Esophagus (tissue), 2 donors: ENCODE data around the gene ALOX15B. TPM values are rescaled to one million over a fixed set of nuclear protein-coding genes. Genes with fewer than 3 reads are reported as not detected.

Experiments
- H3K27ac ChIP-seq, 2 donors: one replicate each; pipeline ENCODE4 v1.5.1; 2013; ENCODE audit warnings: low read depth in 2 of 2, mild to moderate bottlenecking in 2 of 2, inconsistent platforms in 1 of 2, low read length in 1 of 2, moderate library complexity in 1 of 2
- H3K27me3 ChIP-seq, 2 donors: one replicate each; pipeline ENCODE4 v1.6.1; 2013; ENCODE audit warnings: low read length in 2 of 2, control low read depth in 1 of 2, mild to moderate bottlenecking in 1 of 2; ENCODE audit not compliant: insufficient read depth in 2 of 2, control insufficient read depth in 1 of 2
- H3K36me3 ChIP-seq, 2 donors: one replicate each; pipeline ENCODE4 v1.6.1; 2013; ENCODE audit warnings: low read length in 1 of 2; ENCODE audit not compliant: control insufficient read depth in 2 of 2, insufficient read depth in 2 of 2
- H3K4me1 ChIP-seq, 2 donors: one replicate each; pipeline ENCODE4 v1.6.1; 2013; ENCODE audit warnings: low read length in 1 of 2; ENCODE audit not compliant: control insufficient read depth in 2 of 2, insufficient read depth in 2 of 2
- H3K4me3 ChIP-seq, 2 donors: one replicate each; pipeline ENCODE4 v1.5.1; 2013; ENCODE audit warnings: low read length in 2 of 2, mild to moderate bottlenecking in 2 of 2, low read depth in 1 of 2, moderate library complexity in 1 of 2
- H3K9me3 ChIP-seq, 2 donors: one replicate each; pipeline ENCODE4 v1.6.1; 2013; ENCODE audit warnings: mild to moderate bottlenecking in 2 of 2, low read depth in 1 of 2, low read length in 1 of 2, moderate library complexity in 1 of 2; ENCODE audit not compliant: control insufficient read depth in 2 of 2, insufficient read depth in 1 of 2
- WGBS, 2 donors: extraction: QIAGEN DNeasy Blood & Tissue Kit; methylation state at CpG; one replicate each; pipeline ENCODE4 v1.1.7; 2013; 5-methylcytosine and 5-hydroxymethylcytosine counted together
- polyA plus RNA-seq, 2 donors: library from polyadenylated mRNA; stranded (reverse); fragments of 200-250 nt; gene quantifications; one replicate each; pipeline ENCODE4 v1.2.3, GENCODE V29; 2013
- donor health status: healthy with polysubstance abuse.
- donor health status: Bipolar disorder and iron deficiency.

Gene ALOX15B
- polyA plus RNA-seq, 2 donors: 22.8 to 24.7 TPM

DNA sequence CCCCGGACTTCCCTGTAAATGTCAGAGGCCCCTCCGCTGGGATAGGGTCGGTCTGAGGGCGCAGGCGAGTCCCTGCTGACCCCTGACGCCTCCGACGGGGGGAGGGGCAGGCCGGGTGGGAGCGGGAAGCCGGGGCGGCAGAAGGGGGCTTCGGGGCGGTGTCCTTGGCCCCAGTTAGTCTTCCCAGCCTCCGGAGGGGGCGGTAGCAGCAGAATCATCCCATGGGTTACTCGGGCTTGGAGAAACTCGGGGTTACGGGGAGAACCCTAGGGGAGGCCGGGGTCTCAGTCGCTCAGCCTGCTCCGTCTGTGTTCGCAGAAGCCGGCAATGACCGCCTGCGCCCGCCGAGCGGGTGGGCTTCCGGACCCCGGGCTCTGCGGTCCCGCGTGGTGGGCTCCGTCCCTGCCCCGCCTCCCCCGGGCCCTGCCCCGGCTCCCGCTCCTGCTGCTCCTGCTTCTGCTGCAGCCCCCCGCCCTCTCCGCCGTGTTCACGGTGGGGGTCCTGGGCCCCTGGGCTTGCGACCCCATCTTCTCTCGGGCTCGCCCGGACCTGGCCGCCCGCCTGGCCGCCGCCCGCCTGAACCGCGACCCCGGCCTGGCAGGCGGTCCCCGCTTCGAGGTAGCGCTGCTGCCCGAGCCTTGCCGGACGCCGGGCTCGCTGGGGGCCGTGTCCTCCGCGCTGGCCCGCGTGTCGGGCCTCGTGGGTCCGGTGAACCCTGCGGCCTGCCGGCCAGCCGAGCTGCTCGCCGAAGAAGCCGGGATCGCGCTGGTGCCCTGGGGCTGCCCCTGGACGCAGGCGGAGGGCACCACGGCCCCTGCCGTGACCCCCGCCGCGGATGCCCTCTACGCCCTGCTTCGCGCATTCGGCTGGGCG lies 35.9 kb upstream of the ALOX15B start:
- Histone ChIP-seq H3K27me3 (peaks cover 0 to 12% of the 10 kb centered on the region in 2 donors), H3K4me3 (peak overlapping the region; percentile 6 to 12)

DNA sequence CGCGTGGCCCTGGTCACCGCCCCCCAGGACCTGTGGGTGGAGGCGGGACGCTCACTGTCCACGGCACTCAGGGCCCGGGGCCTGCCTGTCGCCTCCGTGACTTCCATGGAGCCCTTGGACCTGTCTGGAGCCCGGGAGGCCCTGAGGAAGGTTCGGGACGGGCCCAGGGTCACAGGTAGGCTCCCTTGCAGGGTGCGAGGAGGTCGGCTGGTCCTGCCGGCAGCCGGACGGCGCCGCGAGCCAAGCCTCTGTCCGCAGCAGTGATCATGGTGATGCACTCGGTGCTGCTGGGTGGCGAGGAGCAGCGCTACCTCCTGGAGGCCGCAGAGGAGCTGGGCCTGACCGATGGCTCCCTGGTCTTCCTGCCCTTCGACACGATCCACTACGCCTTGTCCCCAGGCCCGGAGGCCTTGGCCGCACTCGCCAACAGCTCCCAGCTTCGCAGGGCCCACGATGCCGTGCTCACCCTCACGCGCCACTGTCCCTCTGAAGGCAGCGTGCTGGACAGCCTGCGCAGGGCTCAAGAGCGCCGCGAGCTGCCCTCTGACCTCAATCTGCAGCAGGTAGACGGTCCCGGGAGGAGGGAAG lies 35.2 kb upstream of the ALOX15B start:
- 56 to 66% methylated on average over 34 to 44 of the region's 44 CpGs for WGBS, 2 donors
- peaks cover 0 to 11% of the 10 kb centered on the region in 2 donors for H3K4me1 ChIP-seq
- no peak overlapping the region for H3K27ac ChIP-seq
- no peaks in the 10 kb centered on the region for H3K9me3 ChIP-seq
- peak overlapping the region in 1 of 2 donors; percentile 6 for H3K4me3 ChIP-seq
- H3K27me3 ChIP-seq: peaks cover 0 to 12% of the 10 kb centered on the region in 2 donors
- no peaks in the 10 kb centered on the region for H3K36me3 ChIP-seq

More for the DNA sequence above, 35.9 kb upstream of the ALOX15B start:
- H3K36me3 ChIP-seq: no peaks in the 10 kb centered on the region
- H3K27ac ChIP-seq: no peak overlapping the region
- peaks cover 0 to 11% of the 10 kb centered on the region in 2 donors for H3K4me1 ChIP-seq
- 10% methylated on average over 74 to 92 of the region's 92 CpGs for WGBS, 2 donors
- H3K9me3 ChIP-seq: no peaks in the 10 kb centered on the region

DNA sequence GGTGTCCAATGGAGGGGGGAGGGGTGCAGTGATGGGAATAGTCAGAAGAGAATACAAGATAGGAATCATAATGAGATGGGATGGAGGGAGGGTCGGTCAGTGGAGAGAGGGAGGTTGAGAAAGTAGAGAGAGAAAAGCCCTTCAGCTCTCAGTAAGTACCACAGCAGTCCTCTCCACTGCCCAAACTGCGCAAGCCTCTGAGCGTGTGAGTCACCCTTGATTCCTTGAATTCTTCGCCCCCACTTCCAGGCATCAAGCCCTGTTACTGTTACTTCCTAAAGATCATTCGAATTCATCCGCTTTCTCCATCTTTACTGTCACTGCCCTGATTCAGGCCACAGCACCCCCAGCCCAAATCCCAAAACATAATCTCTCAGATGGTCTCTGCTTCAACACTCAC lies 34.0 kb upstream of the ALOX15B start:
- H3K27me3 ChIP-seq: peaks cover 0 to 12% of the 10 kb centered on the region in 2 donors

DNA sequence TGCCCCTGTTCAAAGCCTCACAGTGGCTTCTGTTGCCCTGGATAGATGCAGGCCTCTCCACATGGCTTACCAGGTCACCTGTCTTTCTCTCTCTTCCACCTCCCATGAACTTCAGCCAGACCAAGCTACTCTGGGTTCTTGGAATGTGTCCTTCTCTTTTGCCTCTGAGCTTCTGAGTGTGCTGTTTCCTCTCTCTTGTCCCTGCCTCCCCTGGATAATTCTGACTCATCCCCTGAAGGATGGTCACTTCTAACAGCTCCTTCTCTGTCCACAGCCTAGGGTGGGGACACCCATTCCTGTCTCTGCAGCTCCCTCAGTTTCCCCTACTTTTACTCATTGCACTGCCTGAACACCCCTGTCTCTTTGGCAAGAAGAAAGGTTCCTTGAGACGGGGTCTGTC lies 33.5 kb upstream of the ALOX15B start:
- peaks cover 0 to 12% of the 10 kb centered on the region in 2 donors for H3K27me3 ChIP-seq
- 91 to 94% methylated on average over 1 of the region's 1 CpG for WGBS, 2 donors
- peaks cover 0 to 11% of the 10 kb centered on the region in 2 donors for H3K4me1 ChIP-seq
- no peak overlapping the region for H3K4me3 ChIP-seq
- no peaks in the 10 kb centered on the region for H3K9me3 ChIP-seq
- H3K27ac ChIP-seq: no peak overlapping the region
- no peaks in the 10 kb centered on the region for H3K36me3 ChIP-seq

More for the DNA sequence above, 34.0 kb upstream of the ALOX15B start:
- Histone ChIP-seq H3K36me3 (no peaks in the 10 kb centered on the region), H3K27ac (no peak overlapping the region), H3K9me3 (no peaks in the 10 kb centered on the region), H3K4me1 (peaks cover 0 to 11% of the 10 kb centered on the region in 2 donors), H3K4me3 (no peak overlapping the region)
- WGBS, 2 donors: 91 to 100% methylated on average over 6 of the region's 6 CpGs

DNA sequence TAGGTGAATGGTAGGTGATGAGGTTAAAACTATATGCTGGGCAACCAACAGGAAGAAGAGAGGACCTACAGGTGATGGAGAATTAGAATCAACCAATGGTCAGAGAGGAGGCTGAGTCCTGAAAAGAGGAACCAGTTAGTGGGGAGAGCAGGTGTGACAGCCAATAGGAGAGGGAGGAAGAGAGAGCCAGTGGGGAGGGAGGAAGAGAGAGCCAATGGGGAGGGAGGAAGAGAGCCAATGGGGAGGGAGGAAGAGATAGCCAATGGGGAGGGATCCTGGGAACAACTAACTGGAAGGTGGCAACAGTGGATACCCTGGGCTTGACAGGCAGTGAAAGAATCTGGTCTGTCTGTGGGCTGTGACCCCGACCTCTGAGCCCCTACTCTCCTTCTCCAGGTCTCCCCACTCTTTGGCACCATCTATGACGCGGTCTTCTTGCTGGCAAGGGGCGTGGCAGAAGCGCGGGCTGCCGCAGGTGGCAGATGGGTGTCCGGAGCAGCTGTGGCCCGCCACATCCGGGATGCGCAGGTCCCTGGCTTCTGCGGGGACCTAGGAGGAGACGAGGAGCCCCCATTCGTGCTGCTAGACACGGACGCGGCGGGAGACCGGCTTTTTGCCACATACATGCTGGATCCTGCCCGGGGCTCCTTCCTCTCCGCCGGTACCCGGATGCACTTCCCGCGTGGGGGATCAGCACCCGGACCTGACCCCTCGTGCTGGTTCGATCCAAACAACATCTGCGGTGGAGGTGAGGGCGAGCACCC lies 32.7 kb upstream of the ALOX15B start:
- no peak overlapping the region for H3K27ac ChIP-seq
- 92 to 94% methylated on average over 24 to 30 of the region's 30 CpGs for WGBS, 2 donors
- no peak overlapping the region for H3K4me3 ChIP-seq
- no peaks in the 10 kb centered on the region for H3K36me3 ChIP-seq
- peaks cover 0 to 12% of the 10 kb centered on the region in 2 donors for H3K27me3 ChIP-seq
- no peaks in the 10 kb centered on the region for H3K9me3 ChIP-seq
- H3K4me1 ChIP-seq: peaks cover 0 to 11% of the 10 kb centered on the region in 2 donors

DNA sequence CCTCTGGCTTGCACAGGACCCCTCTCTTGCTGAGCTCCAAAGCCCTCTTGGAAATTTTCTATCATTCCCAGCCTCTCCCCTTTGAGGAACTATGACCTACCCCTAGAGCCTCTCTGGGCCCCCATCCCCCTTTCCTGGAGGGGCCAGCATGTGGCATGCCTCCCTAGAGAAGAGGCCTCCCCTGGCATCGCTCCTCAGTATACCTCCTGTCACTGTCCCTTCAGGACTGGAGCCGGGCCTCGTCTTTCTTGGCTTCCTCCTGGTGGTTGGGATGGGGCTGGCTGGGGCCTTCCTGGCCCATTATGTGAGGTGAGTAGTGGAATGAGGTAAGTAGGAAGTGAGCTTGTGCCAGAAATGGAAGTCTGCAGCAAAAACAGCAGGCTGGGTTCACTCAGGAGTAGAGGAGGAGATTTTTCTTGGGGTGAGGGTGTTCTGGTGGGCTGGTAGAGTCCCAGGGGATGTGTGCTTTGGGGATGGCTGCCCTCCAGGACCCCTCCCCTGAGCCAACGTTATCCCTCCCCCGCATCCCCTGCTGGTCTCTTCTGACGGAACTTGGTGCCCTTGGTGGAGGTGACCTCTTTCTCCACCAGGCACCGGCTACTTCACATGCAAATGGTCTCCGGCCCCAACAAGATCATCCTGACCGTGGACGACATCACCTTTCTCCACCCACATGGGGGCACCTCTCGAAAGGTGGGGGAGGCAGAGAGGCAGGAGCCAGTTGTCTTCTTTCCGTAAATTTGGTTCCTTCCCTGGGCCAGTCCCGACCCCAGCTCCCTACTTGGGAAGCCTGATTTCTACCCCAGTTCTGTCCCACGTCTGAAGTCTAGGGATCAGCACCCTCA lies 31.8 kb upstream of the ALOX15B start:
- no peaks in the 10 kb centered on the region for H3K9me3 ChIP-seq
- H3K4me1 ChIP-seq: peaks cover 0 to 9% of the 10 kb centered on the region in 2 donors
- H3K27me3 ChIP-seq: peaks cover 0 to 12% of the 10 kb centered on the region in 2 donors
- H3K27ac ChIP-seq: no peak overlapping the region
- 75 to 77% methylated on average over 14 of the region's 14 CpGs for WGBS, 2 donors
- no peak overlapping the region for H3K4me3 ChIP-seq
- H3K36me3 ChIP-seq: no peaks in the 10 kb centered on the region

DNA sequence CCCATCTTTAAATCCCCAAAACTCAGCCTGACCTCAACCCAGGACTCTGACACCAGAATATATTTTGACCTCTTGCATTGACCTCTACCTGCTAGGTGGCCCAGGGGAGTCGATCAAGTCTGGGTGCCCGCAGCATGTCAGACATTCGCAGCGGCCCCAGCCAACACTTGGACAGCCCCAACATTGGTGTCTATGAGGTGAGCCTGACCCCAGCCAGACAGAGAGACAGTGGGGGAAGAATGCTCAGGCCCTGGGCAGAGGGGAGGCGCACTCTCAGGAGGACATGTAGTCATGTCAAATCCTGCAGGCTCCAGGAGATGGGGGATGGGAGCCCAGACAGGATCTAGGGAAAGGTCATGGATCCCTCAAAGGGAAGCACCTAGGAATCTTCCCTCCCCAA lies 31.0 kb upstream of the ALOX15B start:
- no peak overlapping the region for H3K4me3 ChIP-seq
- WGBS, 2 donors: 95 to 96% methylated on average over 5 of the region's 5 CpGs
- no peak overlapping the region for H3K27ac ChIP-seq
- no peaks in the 10 kb centered on the region for H3K9me3 ChIP-seq
- peaks cover 0 to 7% of the 10 kb centered on the region in 2 donors for H3K4me1 ChIP-seq
- H3K36me3 ChIP-seq: no peaks in the 10 kb centered on the region
- H3K27me3 ChIP-seq: peaks cover 0 to 4% of the 10 kb centered on the region in 2 donors

DNA sequence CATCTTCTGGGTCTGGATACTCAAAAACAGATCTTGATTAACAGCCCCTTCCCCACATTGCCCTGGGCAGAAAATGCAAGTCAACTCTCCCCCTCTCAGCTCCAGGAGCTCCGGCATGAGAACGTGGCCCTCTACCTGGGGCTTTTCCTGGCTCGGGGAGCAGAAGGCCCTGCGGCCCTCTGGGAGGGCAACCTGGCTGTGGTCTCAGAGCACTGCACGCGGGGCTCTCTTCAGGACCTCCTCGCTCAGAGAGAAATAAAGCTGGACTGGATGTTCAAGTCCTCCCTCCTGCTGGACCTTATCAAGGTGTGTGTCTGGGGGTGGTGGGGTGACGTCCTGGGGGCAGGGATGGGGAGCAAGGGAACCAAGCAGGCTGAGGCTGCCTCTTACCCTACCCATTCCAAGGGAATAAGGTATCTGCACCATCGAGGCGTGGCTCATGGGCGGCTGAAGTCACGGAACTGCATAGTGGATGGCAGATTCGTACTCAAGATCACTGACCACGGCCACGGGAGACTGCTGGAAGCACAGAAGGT lies 26.7 kb upstream of the ALOX15B start:
- Histone ChIP-seq H3K27me3 (no peaks in the 10 kb centered on the region), H3K27ac (no peak overlapping the region), H3K36me3 (no peaks in the 10 kb centered on the region), H3K4me3 (no peak overlapping the region), H3K4me1 (peaks cover 0 to 11% of the 10 kb centered on the region in 2 donors), H3K9me3 (no peaks in the 10 kb centered on the region)
- WGBS, 2 donors: 84 to 87% methylated on average over 15 of the region's 15 CpGs
